ENCODE results near the gene CHMP2A.

The CHMP2A gene

DNA sequence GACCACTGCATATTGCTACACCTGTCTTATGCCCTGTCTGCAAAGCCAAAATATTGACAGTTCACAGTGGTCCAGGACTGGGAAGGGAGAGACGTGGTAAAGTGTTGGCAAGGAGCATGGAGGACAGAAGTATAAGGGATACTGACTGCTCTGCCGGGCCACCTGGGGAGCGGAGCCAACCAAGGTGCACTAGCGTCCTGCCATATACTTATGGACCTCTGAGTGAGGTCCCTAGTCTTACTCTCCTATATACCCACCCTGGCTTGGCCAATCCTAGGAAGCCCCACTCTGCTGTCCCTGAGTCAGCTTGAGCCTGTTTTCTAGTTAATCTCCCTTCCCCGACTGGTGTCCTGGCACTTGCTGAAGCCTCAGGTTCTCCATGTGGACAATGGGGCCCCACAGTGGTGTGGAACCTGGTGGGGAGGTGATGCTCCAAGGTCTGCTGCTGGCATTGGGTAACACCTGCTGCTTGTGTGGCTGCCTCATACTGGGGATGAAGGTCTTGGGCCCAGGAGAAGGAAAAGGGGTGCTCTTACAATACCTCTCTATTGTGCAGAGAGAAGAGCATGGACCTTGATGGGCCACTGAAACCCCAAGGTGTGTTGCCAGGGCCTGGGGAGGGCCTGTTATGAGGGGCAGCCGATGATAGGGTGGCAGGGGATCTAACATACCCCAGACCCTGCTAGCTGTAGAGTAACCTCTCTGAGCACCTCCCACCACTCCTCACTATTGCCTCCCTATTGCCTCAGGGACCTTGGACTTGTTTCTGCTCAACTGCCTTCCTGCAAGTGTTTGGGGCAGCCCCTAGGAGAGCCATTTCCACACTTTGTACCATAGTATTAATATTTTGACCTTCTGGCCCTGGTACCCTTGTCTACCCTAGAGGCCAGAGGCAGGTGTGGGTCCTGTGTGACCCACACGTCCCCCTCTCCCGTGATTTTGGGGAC lies 17.8 kb downstream of the CHMP2A start:
- no peak for DNase-seq

- no peak for DNase-seq
These were observed 19.0 kb downstream of the CHMP2A start for GRCh38 chr19:58535857-58536256.

- DNase-seq: no peak
These were observed 23.7 kb downstream of the CHMP2A start for GRCh38 chr19:58531034-58531840.

GRCh38 chr19:58529405-58529804 lies 25.5 kb downstream of the CHMP2A start:
- no peak for DNase-seq

DNA sequence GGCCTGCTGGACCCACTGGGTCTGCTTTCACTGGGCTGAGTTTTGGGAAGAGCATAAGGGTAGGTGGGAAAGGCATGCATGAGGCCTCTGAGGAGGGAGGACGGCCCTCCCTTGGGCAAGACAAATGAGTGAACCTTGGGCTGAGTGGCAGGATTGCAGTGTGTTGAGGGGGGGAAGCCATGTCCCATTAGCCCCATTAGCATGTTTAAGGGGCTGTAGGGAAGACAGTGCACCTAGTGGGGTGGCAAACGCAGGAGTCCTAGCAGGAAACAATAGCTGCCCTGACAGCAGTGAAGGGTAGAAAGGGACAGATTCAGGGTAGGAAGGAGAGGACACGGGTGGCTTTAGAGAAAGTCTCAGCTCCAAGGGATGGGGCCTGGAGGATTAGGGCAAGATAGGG lies 32.2 kb downstream of the CHMP2A start:
- DNase-seq: no peak

DNA sequence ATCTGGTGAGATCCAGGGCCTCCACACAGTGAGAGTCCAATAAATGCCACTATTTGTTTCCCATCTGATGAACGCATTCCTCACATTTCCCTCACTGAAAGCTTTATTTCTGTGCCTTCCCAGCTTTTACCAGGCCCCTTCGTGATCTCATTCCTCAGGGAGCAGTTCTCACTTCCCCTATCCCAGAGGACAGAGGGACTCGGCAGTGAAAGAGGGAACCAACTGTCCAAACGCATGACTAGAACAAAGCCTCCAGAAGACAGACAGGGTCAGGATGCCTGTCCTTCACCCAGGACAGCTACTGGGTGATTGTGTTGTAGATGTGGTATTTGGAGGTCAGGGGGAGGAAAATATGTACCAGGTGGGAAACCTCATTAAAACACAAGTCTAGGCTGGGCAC lies 33.3 kb downstream of the CHMP2A start:
- DNase-seq: no peak

DNA sequence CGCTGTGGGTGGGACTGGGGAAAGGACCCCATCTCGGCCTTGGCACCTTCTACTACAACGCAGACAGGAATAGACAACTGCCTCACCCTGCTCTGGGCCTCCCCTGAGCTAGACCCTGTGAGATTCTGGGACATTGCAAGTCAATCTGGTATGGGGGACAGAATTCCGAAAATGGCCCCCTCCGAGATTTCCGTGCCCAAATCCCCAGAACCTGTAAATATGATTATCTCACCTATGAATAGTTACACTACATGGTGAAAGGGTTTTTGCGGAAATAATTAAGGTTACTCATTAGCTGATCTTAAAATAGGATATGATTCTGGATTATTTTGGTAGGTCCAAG lies 34.7 kb downstream of the CHMP2A start:
- no peak for DNase-seq

GRCh38 chr19:58519355-58520256 lies 35.3 kb downstream of the CHMP2A start, which contains the start of gene ZBTB45:
TSS of gene ZBTB45 (minus strand) at chr19:58519810. CDS start at chr19:58517673, 2,137 bp downstream.
- peak; percentile 91 for DNase-seq

GRCh38 chr19:58519087-58519354 lies 35.9 kb downstream of the CHMP2A start:
- DNase-seq: peak; percentile 60

- DNase-seq: no peak
These were observed 36.4 kb downstream of the CHMP2A start for GRCh38 chr19:58518256-58519086.

DNA sequence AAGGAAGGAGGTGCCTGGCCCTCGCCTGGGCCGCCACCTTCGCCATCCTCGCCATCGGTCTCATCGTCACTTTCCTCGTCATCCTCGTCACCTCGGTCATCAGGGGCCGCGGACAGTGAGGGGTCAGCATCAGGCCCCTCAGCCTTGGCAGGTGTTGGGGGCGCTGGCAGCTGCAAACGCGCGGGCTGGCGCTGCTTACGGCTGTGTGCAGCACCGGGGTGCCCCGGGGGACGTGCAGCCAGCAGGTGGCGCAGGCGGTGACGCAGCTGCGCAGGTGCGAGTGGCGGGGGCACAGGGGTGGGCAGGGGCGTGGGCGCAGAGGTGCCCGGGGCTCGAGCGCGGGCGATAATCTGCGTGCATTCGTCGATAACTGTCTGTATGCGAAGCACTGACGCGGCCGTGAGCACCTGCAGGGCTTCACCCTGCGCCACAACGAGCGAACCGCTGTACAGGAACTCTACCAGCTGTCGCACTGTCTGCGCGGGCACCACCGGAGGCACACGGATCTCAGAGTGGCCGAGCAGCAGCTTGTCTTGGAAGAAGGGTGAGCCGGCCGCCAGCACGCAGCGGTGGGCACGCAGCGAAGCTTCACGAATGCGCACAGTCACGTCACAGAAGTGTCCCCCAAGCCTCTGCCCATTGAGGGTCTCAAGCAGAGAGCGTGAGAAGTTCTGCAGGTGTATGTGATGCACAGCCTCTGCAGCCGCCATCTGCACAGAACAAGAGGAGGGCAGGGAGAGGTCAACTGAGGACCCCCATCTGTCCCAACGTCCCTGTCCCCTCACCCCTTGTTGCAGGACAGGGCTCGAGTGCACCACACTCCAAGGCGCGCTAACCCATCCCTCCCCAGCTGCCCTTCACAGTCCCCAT lies 37.7 kb downstream of the CHMP2A start:
- no peak for DNase-seq

GRCh38 chr19:58516246-58516836 lies 38.6 kb downstream of the CHMP2A start:
- DNase-seq: no peak

DNA sequence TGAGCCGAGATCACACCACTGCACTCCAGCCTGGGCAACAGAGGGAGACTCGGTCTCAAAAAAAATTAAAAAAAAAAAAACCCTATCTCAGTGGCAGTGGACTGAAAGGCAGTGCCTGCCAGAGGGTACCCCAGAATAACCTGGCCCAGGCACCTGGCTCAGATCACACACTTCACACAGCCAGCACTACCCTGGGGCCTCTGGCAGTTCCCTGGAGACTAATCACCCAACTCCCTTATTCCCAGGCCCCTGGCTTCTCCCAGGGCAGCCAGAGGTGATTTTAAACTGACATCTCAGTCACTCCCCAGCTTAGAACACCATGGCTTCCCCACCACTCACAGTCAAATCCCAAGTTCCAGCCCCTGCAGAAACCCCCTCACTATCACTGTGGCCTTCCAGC lies 39.6 kb downstream of the CHMP2A start:
- no peak for DNase-seq

- no peak for DNase-seq
These were observed 40.3 kb downstream of the CHMP2A start for GRCh38 chr19:58514564-58515022.

- DNase-seq: peak; percentile 71
These were observed 41.0 kb downstream of the CHMP2A start for GRCh38 chr19:58513694-58514563.

GRCh38 chr19:58513213-58513693 lies 41.7 kb downstream of the CHMP2A start:
- no peak for DNase-seq

- no peak for DNase-seq
These were observed 43.3 kb downstream of the CHMP2A start, which contains the start of gene SLC27A5 for GRCh38 chr19:58511353-58512208. TSS of gene SLC27A5 (minus strand) at chr19:58511992. CDS start at chr19:58511955, 37 bp downstream.
